ENCODE results near the gene SCAMP5.

DNA sequence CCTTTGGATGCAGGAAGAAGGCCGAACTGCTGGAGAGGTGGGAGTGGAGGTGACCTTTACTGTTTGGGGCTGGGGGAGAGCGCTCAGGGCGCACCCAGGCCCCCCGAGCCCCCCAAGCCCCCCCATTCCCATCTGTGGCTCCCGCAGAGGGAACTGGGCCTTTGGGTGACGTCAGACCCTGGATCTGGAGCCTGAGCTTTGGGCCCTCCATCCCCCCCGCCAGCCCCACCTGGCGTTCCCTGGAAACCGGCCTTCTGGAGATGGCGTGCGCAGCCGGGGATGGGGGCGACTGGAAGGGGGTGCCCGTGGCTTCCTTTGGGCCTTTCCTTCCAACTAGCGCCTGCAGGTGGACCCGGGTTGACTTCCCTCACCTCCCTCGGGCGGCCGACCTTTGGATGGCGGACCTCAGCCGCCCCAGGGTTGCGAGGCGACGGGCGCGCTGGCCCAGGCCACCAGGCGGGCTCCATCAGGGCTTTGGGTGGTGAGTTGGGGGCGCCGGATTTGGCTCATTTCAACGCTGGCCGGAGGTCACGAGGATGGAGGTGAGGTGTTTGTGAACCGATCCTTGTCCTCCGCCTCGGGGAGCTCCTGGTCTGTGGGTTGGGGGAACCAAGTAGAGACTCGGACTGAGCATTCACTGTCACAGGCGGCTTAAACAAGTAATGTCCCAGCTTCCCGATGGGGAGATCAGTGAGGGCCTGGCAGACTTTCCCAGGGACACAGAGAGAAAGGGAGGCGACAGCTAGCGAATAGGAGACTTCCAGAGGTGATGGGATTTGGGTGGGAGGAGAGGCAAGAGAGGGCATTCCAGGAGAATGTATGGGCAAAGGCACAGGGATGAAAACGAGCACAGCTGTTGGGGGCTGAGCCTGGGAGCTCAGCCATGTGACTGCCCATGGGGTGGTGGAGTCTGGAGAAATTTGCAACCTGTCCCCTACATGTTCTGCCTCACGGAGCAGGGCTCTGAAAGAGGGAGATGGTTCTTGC, 709 bp downstream of the SCAMP5 start:
- TF ChIP-seq, protein P1, sequence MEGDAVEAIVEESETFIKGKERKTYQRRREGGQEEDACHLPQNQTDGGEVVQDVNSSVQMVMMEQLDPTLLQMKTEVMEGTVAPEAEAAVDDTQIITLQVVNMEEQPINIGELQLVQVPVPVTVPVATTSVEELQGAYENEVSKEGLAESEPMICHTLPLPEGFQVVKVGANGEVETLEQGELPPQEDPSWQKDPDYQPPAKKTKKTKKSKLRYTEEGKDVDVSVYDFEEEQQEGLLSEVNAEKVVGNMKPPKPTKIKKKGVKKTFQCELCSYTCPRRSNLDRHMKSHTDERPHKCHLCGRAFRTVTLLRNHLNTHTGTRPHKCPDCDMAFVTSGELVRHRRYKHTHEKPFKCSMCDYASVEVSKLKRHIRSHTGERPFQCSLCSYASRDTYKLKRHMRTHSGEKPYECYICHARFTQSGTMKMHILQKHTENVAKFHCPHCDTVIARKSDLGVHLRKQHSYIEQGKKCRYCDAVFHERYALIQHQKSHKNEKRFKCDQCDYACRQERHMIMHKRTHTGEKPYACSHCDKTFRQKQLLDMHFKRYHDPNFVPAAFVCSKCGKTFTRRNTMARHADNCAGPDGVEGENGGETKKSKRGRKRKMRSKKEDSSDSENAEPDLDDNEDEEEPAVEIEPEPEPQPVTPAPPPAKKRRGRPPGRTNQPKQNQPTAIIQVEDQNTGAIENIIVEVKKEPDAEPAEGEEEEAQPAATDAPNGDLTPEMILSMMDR (IDR thresholded peaks at IDR 0.05): no peak
- TF ChIP-seq EP300 (IDR thresholded peaks at IDR 0.05) (no peak), POLR2A (IDR thresholded peaks at IDR 0.05) (no peak)

Data from tibial nerve (tissue), 4 donors.